AG09309 (cell line): ENCODE measurements around the gene SLC13A2.

Source experiments
- DNase-seq: peaks from one replicate; pipeline ENCODE4 v3.0.0-alpha.2; 2010; ENCODE audit warnings: low read depth
- H3K4me3 ChIP-seq: 2 replicates; pipeline ENCODE4 v1.5.1; 2011; ENCODE audit warnings: mild to moderate bottlenecking, low read depth, low read length, moderate library complexity; ENCODE audit not compliant: control insufficient read depth
- CTCF ChIP-seq: IDR thresholded peaks from 2 replicates; pipeline ENCODE4 v1.5.1; 2011; ENCODE audit warnings: mild to moderate bottlenecking, low read depth, low read length, inconsistent platforms; ENCODE audit not compliant: insufficient read depth, control insufficient read depth; ENCODE audit errors: missing control alignments

SLC13A2 gene

GRCh38 chr17:28536532-28537218 lies 63.2 kb downstream of the SLC13A2 start:
- no peak overlapping the region for H3K4me3 ChIP-seq
- DNase-seq: no peak
- no peak for TF ChIP-seq CTCF

GRCh38 chr17:28537219-28537610 lies 63.8 kb downstream of the SLC13A2 start:
- H3K4me3 ChIP-seq: no peak overlapping the region
- no peak for DNase-seq
- no peak for TF ChIP-seq CTCF

- DNase-seq: no peak
- no peak overlapping the region for H3K4me3 ChIP-seq
- no peak for TF ChIP-seq CTCF
Observed at GRCh38 chr17:28538296-28538895, 65.0 kb downstream of the SLC13A2 start.

GRCh38 chr17:28540231-28540630 lies 66.8 kb downstream of the SLC13A2 start:
- no peak for DNase-seq
- H3K4me3 ChIP-seq: no peak overlapping the region
- TF ChIP-seq CTCF: no peak

GRCh38 chr17:28541439-28541838 lies 68.0 kb downstream of the SLC13A2 start:
- TF ChIP-seq CTCF: no peak
- no peak for DNase-seq

GRCh38 chr17:28544402-28545140 lies 71.1 kb downstream of the SLC13A2 start:
- no peak for TF ChIP-seq CTCF
- DNase-seq: no peak

More at GRCh38 chr17:28541439-28541838, 68.0 kb downstream of the SLC13A2 start:
- H3K4me3 ChIP-seq: no peak overlapping the region

More at GRCh38 chr17:28544402-28545140, 71.1 kb downstream of the SLC13A2 start:
- H3K4me3 ChIP-seq: no peak overlapping the region
